ENCODE measurements around the gene ANO2.

Gene ANO2

DNA sequence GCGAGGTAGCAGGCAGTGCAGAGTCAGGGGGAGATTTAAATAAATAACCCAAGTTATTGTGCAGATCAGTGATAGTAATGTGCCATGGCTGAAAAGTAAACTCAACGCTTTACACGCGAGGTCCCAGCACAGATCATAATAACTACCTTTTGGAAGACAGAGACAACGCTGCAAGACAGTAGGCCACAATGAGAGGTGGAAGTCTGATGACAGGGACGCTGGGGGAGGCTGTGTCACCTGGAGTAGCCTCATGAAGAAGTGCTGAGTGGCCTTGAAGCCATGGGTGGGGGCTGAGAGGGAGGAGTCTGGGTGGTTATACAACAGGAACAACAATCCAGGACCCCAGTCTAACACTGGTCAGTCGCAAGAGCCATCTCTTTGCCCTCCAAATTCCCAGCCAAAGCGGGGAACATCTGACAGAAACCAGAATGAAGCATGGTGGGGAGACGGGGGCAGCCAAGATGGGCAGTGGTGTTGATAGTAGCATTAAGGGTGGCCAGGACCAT lies 28.2 kb downstream of the ANO2 start:
- DNase-seq (ENCODE audit: low read depth, low spot score) = no peak

DNA sequence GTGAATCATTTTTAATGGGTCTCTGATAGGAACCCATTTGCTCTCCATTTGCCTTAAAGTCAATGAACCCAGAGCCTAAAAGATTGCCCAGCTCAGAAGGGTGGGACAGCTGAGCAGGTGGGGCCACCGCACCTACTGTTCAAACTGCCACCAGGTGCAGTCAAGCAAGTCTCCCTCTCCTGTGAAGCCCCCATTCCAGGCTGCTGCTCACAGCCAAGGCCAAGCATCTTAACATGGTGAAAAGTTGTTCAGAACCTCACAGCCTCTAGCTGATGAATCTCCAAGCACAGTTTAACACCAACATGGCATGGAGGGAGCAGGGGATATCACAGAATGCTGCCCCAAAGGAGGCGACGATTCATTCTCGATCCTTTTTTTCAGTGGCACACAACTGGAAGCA lies 29.5 kb downstream of the ANO2 start:
- DNase-seq (ENCODE audit: low read depth, low spot score) = no peak

DNA sequence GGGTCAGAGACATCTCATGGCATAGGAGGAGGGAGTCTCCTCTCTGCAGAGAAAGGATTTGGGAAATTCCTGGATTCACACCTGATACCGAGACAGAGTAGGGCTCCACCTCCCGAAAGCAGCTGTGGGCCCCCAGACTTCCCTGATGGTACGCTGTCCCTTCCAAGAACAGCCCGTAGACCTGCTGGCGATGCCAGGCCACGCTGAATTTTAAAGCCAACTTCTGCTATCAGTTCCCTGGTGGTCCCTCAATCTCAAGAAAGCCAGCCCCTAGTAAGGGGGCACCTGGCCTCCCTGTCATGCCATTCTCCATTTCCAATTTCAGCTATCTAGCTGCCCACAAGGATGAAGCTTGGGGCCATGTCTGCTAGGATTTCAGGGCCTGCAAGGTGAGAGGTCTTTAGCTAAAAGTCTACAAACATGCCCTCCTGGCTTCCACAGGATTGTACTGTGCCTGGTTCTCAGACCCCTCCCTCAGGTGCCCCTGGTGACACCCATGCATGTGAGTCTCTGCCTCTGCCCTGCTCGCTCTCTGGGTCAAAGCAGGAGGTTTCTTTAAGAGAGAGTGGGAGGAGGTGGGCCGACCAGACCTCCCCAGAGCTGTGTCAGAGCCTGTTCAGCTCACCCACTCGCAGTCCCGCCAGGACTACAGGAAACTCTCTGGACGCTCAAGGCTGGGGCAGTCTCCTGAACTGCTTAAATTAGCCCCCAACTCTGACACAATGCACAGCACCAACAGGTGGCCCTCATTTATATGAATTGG lies 30.5 kb downstream of the ANO2 start:
- DNase-seq (ENCODE audit: low read depth, low spot score) = no peak

DNA sequence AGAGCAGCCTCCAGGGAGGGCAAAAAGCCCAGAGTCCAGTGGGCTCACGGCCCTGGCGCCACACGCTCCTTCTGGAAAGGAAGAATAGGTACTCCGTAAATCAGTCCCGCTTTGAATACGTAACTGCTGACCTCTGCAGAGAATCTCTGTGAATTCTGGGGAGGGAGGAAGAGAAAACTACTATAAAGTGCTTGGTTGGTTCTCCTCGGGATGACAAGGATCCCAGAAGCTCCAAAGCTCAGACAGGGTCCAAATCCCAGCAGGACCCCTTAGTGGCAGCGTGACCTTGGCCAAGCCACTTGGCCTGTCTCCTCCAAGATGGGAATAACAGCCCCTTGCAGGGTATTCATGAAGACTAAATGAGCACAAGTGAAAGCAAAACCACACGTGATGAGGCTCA lies 31.7 kb downstream of the ANO2 start:
- no peak for DNase-seq (ENCODE audit: low read depth, low spot score)

GRCh38 chr12:5912437-5913334 lies 32.4 kb downstream of the ANO2 start:
- DNase-seq (ENCODE audit: low read depth, low spot score) = no peak

DNA sequence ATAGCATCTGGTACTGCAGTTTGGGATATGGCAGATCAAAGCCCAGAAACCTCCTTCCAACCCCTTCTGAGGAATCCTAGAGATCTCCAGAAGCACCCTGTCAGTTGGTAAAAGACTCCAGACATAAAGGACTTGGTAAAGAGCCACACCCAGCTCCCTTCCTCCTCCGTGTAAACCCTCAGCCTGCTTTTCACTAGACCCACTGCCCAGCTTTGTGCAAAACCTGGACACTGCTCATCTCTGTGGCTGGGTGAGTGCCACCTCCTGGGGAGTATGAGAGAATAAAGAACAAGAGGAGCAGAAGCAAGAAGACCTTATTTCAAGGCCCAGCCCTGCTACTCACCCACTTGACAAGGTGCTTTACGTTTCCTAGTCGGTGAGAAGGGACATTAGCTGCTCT lies 33.0 kb downstream of the ANO2 start:
- no peak for DNase-seq (ENCODE audit: low read depth, low spot score)

- no peak for DNase-seq (ENCODE audit: low read depth, low spot score)
Measured at GRCh38 chr12:5910790-5911548, 34.1 kb downstream of the ANO2 start.

- DNase-seq (ENCODE audit: low read depth, low spot score) = no peak
Measured at GRCh38 chr12:5909560-5909959, 35.5 kb downstream of the ANO2 start.

GRCh38 chr12:5908251-5908650 lies 36.8 kb downstream of the ANO2 start:
- no peak for DNase-seq (ENCODE audit: low read depth, low spot score)

DNA sequence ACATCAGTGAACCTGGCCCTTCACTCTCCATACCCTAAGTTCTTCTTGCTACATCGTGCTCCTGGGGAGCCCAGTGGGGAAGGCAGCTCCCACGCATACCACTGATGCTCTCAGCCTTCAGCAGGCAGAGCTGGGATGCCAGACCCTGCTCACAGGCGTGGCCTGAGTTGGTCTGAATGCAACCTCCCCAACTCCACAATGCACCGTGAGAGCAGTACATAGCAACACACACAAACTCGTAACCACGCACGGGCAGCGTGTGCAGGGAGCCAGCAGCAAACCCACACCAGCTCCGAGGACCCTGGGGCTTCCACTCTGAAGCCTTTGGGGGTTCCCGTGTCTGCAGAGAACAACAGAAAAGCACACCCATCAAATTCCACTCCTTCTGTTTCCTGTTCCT lies 37.3 kb downstream of the ANO2 start:
- no peak for DNase-seq (ENCODE audit: low read depth, low spot score)

- no peak for DNase-seq (ENCODE audit: low read depth, low spot score)
Measured at GRCh38 chr12:5905757-5906156, 39.3 kb downstream of the ANO2 start.

- DNase-seq (ENCODE audit: low read depth, low spot score) = no peak
Measured at GRCh38 chr12:5904969-5905368, 40.1 kb downstream of the ANO2 start.

GRCh38 chr12:5904441-5904840 lies 40.6 kb downstream of the ANO2 start:
- no peak for DNase-seq (ENCODE audit: low read depth, low spot score)

DNA sequence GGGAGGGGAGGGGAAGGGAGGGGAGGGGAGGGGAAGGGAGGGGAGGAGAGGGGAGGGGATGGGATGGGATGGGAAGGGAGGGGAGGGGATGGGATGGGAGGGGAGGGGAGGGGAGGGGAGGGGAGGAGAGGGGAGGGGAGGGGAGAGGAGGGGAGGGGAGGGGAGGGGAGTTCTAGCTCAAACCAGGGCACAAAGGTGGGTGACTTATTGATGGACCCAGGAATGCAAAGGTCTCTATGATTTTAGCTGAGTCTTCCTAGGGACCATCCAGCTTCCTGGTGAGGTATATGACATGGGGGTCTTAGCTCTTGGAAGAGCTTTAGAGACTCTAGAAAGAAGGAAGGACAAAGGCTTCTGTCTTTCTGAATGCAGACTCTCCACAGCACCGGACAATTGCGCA lies 42.3 kb downstream of the ANO2 start:
- DNase-seq (ENCODE audit: low read depth, low spot score) = no peak

- no peak for DNase-seq (ENCODE audit: low read depth, low spot score)
Measured at GRCh38 chr12:5901416-5901815, 43.6 kb downstream of the ANO2 start.

DNA sequence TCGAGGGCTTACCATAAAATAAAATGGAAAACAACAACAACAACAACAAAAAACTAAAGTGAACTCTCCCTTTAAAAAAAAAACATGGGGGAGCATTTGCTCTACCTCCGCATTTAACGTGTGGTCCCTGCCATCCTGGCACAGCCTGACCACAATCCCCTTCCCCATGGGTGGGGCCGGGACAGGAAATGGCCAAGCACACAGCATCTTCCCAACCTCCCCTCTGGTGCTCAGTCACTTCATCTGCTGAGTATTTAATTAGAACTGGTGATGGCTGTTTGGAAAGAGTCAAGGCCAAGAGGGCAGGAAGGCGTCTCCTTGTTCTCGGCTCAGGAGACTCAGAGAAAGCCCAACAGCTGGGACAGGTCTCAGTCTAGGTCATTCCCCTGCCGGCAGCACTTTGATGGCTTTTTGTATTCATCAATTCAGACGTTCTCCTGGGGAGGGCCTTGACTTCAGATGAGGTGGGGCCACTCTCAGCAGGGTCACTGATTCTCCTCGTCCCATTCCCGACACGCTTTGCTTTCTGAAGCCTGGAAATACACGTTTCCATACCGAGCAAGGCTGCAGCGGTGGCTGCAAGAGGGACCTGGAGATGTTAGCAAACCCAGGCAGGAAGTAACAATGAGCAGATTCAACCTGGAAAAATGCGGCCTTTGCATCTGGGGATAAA lies 44.4 kb downstream of the ANO2 start:
- DNase-seq (ENCODE audit: low read depth, low spot score) = no peak

- DNase-seq (ENCODE audit: low read depth, low spot score) = no peak
Measured at GRCh38 chr12:5900076-5900475, 45.0 kb downstream of the ANO2 start.

DNA sequence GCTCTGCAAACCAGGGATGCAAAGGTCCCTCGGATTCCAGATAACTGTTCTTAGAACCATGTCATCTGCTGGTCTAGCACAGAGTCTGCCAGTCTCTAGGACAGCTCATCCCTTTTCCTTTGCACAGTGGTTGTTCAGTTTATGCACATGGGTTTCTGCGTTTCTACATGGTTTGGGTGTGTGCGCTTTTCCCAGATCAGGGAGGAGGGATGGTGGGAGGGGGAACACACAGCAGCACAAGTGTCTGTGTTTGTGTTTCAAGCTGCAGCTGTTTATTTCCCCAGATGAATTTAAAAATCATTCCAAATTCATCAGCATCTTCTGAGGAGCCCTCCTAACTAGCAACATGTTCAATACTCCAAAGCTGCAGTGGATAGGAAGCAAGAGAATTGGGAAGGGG lies 45.4 kb downstream of the ANO2 start:
- no peak for DNase-seq (ENCODE audit: low read depth, low spot score)

- DNase-seq (ENCODE audit: low read depth, low spot score) = no peak
Measured at GRCh38 chr12:5898874-5899273, 46.2 kb downstream of the ANO2 start.

- no peak for DNase-seq (ENCODE audit: low read depth, low spot score)
Measured at GRCh38 chr12:5889381-5890047, 55.5 kb downstream of the ANO2 start.

GRCh38 chr12:5888816-5889315 lies 56.2 kb downstream of the ANO2 start:
- no peak for DNase-seq (ENCODE audit: low read depth, low spot score)
